ENCODE data around the gene MYO1B.

Gene MYO1B

GRCh38 chr2:191402966-191403565 is 157.9 kb downstream of the MYO1B start:
- H3K36me3 ChIP-seq (ENCODE audit: control insufficient read depth, insufficient read depth, low read length): peaks cover 75% of the 10 kb centered on the region
- H3K9me3 ChIP-seq (ENCODE audit: control insufficient read depth, low read length): no peaks in the 10 kb centered on the region
- H3K4me3 ChIP-seq (ENCODE audit: extremely low read depth, insufficient read depth, low read length, poor library complexity, severe bottlenecking): no peak overlapping the region
- WGBS, 2 experiments (ENCODE audit: insufficient coverage in 2 of 2): 83 to 100% methylated on average over 2 of the region's 3 CpGs
- no peak overlapping the region for H3K27ac ChIP-seq (ENCODE audit: low read depth, low read length, severe bottlenecking)
- peaks cover 14% of the 10 kb centered on the region for H3K4me1 ChIP-seq (ENCODE audit: control insufficient read depth, insufficient read depth, low read length, poor library complexity, severe bottlenecking)

DNA sequence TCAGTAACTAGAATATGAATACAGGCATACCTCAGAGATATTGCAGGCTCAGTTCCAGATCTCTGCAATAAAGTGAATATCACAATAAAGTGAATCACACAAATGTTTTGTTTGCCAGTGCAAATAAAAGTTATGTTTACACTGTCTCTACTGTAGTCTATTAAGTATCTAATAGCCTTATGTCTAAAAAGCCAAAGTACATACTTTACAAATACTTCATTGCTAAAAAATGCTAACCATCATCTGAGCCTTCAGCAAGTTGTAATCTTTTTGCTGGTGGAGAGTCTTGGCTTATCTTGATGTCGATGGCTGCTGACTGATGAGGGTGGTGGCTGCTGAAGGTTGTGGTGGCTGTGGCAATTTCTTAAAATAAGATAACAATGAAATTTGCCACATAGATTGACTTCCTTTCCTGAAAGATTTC is 159.4 kb downstream of the MYO1B start:
- 80% methylated on average over 1 of the region's 1 CpG; no CpG with 5 or more reads in 1 of the 2 experiments for WGBS, 2 experiments (ENCODE audit: insufficient coverage in 2 of 2)
- Histone ChIP-seq H3K36me3 (ENCODE audit: control insufficient read depth, insufficient read depth, low read length) (peaks cover 84% of the 10 kb centered on the region), H3K4me3 (ENCODE audit: extremely low read depth, insufficient read depth, low read length, poor library complexity, severe bottlenecking) (no peak overlapping the region), H3K27ac (ENCODE audit: low read depth, low read length, severe bottlenecking) (no peak overlapping the region), H3K4me1 (ENCODE audit: control insufficient read depth, insufficient read depth, low read length, poor library complexity, severe bottlenecking) (peaks cover 14% of the 10 kb centered on the region), H3K9me3 (ENCODE audit: control insufficient read depth, low read length) (no peaks in the 10 kb centered on the region)

GRCh38 chr2:191405546-191405945 is 160.3 kb downstream of the MYO1B start:
- Histone ChIP-seq H3K27ac (ENCODE audit: low read depth, low read length, severe bottlenecking) (no peak overlapping the region), H3K36me3 (ENCODE audit: control insufficient read depth, insufficient read depth, low read length) (peaks cover 84% of the 10 kb centered on the region), H3K4me1 (ENCODE audit: control insufficient read depth, insufficient read depth, low read length, poor library complexity, severe bottlenecking) (peaks cover 13% of the 10 kb centered on the region), H3K4me3 (ENCODE audit: extremely low read depth, insufficient read depth, low read length, poor library complexity, severe bottlenecking) (no peak overlapping the region), H3K9me3 (ENCODE audit: control insufficient read depth, low read length) (no peaks in the 10 kb centered on the region)
- WGBS, 2 experiments (ENCODE audit: insufficient coverage in 2 of 2): 92% methylated on average over 2 of the region's 2 CpGs; no CpG with 5 or more reads in 1 of the 2 experiments

DNA sequence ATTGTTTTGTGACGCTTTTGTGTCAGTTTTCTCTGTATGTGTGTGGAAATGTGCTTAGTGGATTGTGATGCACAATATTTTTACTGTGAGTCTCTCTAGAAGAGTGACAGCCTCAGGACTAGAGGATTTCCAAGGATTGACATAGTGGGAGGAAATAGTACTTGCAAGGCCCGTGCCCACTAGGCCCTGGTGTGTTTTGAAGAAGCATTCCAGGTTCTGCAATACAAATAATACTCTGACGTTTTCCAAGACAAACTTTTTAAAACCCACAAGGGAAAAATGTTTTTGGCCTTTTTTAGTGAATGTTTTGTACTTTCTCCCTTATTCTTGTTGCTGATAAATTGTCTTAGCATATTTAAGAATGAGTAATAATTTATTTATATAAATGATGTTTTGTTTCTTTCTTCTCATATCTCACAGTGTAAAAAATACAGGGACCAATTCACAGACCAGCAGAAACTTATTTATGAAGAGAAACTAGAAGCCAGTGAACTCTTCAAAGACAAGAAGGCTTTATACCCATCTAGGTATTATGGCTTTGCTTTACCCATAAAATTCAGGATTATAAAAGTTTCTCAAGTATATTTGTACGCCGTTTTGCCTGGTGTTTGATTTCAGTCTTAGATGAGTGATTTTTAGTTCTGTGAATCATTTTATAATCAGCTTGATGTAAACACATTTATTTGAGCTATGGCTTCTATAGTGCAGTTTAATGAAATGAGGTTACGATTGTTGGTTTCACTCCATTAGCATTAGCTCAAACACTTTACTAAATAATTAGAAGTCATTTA is 165.6 kb downstream of the MYO1B start:
- Histone ChIP-seq H3K9me3 (ENCODE audit: control insufficient read depth, low read length) (no peaks in the 10 kb centered on the region), H3K27ac (ENCODE audit: low read depth, low read length, severe bottlenecking) (no peak overlapping the region), H3K36me3 (ENCODE audit: control insufficient read depth, insufficient read depth, low read length) (peaks cover 86% of the 10 kb centered on the region), H3K4me3 (ENCODE audit: extremely low read depth, insufficient read depth, low read length, poor library complexity, severe bottlenecking) (no peak overlapping the region), H3K4me1 (ENCODE audit: control insufficient read depth, insufficient read depth, low read length, poor library complexity, severe bottlenecking) (no peaks in the 10 kb centered on the region)
- WGBS, 2 experiments (ENCODE audit: insufficient coverage in 2 of 2): 86 to 100% methylated on average over 1 to 2 of the region's 6 CpGs

DNA sequence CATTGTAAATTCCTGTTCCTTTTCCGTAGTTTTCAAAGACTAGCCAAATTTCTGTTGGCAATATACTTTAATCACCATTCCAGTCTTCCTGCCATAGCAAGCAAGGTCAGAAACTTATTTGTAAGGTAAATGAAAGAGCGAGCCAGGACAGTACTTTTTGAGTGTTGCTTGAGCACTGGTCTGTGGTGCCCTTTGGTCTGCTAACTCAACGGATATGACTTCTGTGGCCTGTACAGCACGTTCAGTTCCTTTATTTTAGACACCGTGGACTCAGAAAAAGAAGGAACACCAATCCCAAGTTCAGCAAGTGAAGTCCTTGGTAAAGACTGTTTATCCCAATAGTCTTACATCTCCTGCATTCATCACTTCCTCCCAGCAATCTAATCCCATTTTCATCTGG is 166.3 kb downstream of the MYO1B start:
- Histone ChIP-seq H3K36me3 (ENCODE audit: control insufficient read depth, insufficient read depth, low read length) (peaks cover 86% of the 10 kb centered on the region), H3K9me3 (ENCODE audit: control insufficient read depth, low read length) (no peaks in the 10 kb centered on the region), H3K27ac (ENCODE audit: low read depth, low read length, severe bottlenecking) (no peak overlapping the region), H3K4me1 (ENCODE audit: control insufficient read depth, insufficient read depth, low read length, poor library complexity, severe bottlenecking) (no peaks in the 10 kb centered on the region), H3K4me3 (ENCODE audit: extremely low read depth, insufficient read depth, low read length, poor library complexity, severe bottlenecking) (no peak overlapping the region)
- 67 to 70% methylated on average over 3 to 4 of the region's 5 CpGs for WGBS, 2 experiments (ENCODE audit: insufficient coverage in 2 of 2)

GRCh38 chr2:191412353-191412752 is 167.1 kb downstream of the MYO1B start:
- Histone ChIP-seq H3K4me3 (ENCODE audit: extremely low read depth, insufficient read depth, low read length, poor library complexity, severe bottlenecking) (no peak overlapping the region), H3K36me3 (ENCODE audit: control insufficient read depth, insufficient read depth, low read length) (peaks cover 89% of the 10 kb centered on the region), H3K9me3 (ENCODE audit: control insufficient read depth, low read length) (no peaks in the 10 kb centered on the region), H3K27ac (ENCODE audit: low read depth, low read length, severe bottlenecking) (no peak overlapping the region), H3K4me1 (ENCODE audit: control insufficient read depth, insufficient read depth, low read length, poor library complexity, severe bottlenecking) (no peaks in the 10 kb centered on the region)
- WGBS, 2 experiments (ENCODE audit: insufficient coverage in 2 of 2): no CpG with 5 or more reads among the region's 2 CpGs

GRCh38 chr2:191415101-191415500 is 169.9 kb downstream of the MYO1B start:
- H3K4me1 ChIP-seq (ENCODE audit: control insufficient read depth, insufficient read depth, low read length, poor library complexity, severe bottlenecking): no peaks in the 10 kb centered on the region
- no peak overlapping the region for H3K27ac ChIP-seq (ENCODE audit: low read depth, low read length, severe bottlenecking)
- peaks cover 80% of the 10 kb centered on the region for H3K36me3 ChIP-seq (ENCODE audit: control insufficient read depth, insufficient read depth, low read length)
- H3K4me3 ChIP-seq (ENCODE audit: extremely low read depth, insufficient read depth, low read length, poor library complexity, severe bottlenecking): no peak overlapping the region
- no peaks in the 10 kb centered on the region for H3K9me3 ChIP-seq (ENCODE audit: control insufficient read depth, low read length)

- no peaks in the 10 kb centered on the region for H3K4me1 ChIP-seq (ENCODE audit: control insufficient read depth, insufficient read depth, low read length, poor library complexity, severe bottlenecking)
- no peak overlapping the region for H3K27ac ChIP-seq (ENCODE audit: low read depth, low read length, severe bottlenecking)
- peaks cover 80% of the 10 kb centered on the region for H3K36me3 ChIP-seq (ENCODE audit: control insufficient read depth, insufficient read depth, low read length)
- H3K9me3 ChIP-seq (ENCODE audit: control insufficient read depth, low read length): no peaks in the 10 kb centered on the region
- no peak overlapping the region for H3K4me3 ChIP-seq (ENCODE audit: extremely low read depth, insufficient read depth, low read length, poor library complexity, severe bottlenecking)
- WGBS, 2 experiments (ENCODE audit: insufficient coverage in 2 of 2): 92 to 98% methylated on average over 4 to 5 of the region's 5 CpGs
Observed at GRCh38 chr2:191415858-191416257, 170.7 kb downstream of the MYO1B start.

DNA sequence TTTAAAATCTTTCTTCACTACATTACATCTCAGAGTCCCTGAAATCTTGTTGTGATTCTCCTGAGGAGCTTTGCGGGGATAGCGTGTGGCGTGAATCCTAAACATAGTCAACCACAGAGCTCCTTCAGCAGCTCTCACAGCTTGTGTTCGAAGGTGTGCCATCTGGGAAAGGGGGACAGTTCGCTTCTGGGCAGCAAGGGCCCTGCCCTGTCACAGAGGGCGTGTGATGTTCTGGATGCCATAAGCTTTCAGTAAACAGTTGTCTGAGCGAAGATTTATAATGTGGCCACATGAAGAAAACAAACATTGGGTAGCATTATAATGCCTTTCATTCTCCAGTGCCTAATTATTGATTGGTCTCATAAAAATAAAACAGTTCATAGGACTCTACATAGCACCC is 172.5 kb downstream of the MYO1B start:
- WGBS, 2 experiments (ENCODE audit: insufficient coverage in 2 of 2): 96 to 97% methylated on average over 5 to 7 of the region's 7 CpGs
- Histone ChIP-seq H3K9me3 (ENCODE audit: control insufficient read depth, low read length) (no peaks in the 10 kb centered on the region), H3K27ac (ENCODE audit: low read depth, low read length, severe bottlenecking) (no peak overlapping the region), H3K4me3 (ENCODE audit: extremely low read depth, insufficient read depth, low read length, poor library complexity, severe bottlenecking) (no peak overlapping the region), H3K4me1 (ENCODE audit: control insufficient read depth, insufficient read depth, low read length, poor library complexity, severe bottlenecking) (no peaks in the 10 kb centered on the region), H3K36me3 (ENCODE audit: control insufficient read depth, insufficient read depth, low read length) (peaks cover 83% of the 10 kb centered on the region)

DNA sequence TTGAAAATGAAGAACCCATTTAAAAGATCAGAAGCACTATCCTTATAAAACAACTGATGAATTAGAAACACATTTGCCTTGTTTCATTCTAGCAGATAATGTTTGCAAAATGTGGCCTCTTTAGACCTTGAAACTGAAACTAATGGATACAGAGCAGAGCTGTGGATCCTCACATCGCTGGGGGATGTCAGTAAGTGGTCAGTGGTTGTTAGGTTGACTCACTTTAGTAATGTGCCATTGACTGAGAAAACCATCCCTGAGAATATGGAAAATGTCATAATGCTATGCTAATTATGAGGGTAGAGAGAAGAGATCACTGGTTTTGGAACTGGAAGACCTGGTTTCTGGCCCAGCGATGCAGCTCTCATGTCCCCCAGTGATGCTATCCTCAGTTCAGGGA is 176.7 kb downstream of the MYO1B start:
- Histone ChIP-seq H3K9me3 (ENCODE audit: control insufficient read depth, low read length) (no peaks in the 10 kb centered on the region), H3K4me1 (ENCODE audit: control insufficient read depth, insufficient read depth, low read length, poor library complexity, severe bottlenecking) (no peaks in the 10 kb centered on the region), H3K27ac (ENCODE audit: low read depth, low read length, severe bottlenecking) (no peak overlapping the region), H3K4me3 (ENCODE audit: extremely low read depth, insufficient read depth, low read length, poor library complexity, severe bottlenecking) (no peak overlapping the region), H3K36me3 (ENCODE audit: control insufficient read depth, insufficient read depth, low read length) (peaks cover 67% of the 10 kb centered on the region)
- WGBS, 2 experiments (ENCODE audit: insufficient coverage in 2 of 2): 93 to 100% methylated on average over 2 of the region's 2 CpGs

- Histone ChIP-seq H3K4me3 (ENCODE audit: extremely low read depth, insufficient read depth, low read length, poor library complexity, severe bottlenecking) (no peak overlapping the region), H3K9me3 (ENCODE audit: control insufficient read depth, low read length) (no peaks in the 10 kb centered on the region), H3K36me3 (ENCODE audit: control insufficient read depth, insufficient read depth, low read length) (peaks cover 31% of the 10 kb centered on the region), H3K4me1 (ENCODE audit: control insufficient read depth, insufficient read depth, low read length, poor library complexity, severe bottlenecking) (no peaks in the 10 kb centered on the region), H3K27ac (ENCODE audit: low read depth, low read length, severe bottlenecking) (no peak overlapping the region)
- WGBS, 2 experiments (ENCODE audit: insufficient coverage in 2 of 2): 97 to 100% methylated on average over 4 of the region's 4 CpGs
Observed at GRCh38 chr2:191427031-191427430, 181.8 kb downstream of the MYO1B start.

All from mesodermal cell (in vitro differentiated cells).